A549 (cell line): ENCODE measurements around the gene CHM. TPM values are rescaled to one million over a fixed set of nuclear protein-coding genes. Genes with fewer than 3 reads are reported as not detected.

Source experiments
- ATAC-seq, 2 experiments: fragments of 200-7000 bp in 1 of 2; fragments of >200 bp in 1 of 2; cut with Nextera tagmentation in 1 of 2; cut with Tn5 transposase in 1 of 2; 3 replicates each; pipeline versions ENCODE4 v1.8.0 to v1.9.1; 2018 to 2020; ENCODE audit warnings: mild to moderate bottlenecking in 1 of 2, moderate library complexity in 1 of 2
- CTCF ChIA-PET: fragments of 300-600 bp; sonication (Branson Sonifier 250); formaldehyde crosslinking; extraction: SDS; loops from one replicate; lab custom pipeline; 2021; ENCODE audit warnings: antibody characterized with exemption, inconsistent platforms; lab: Yijun Ruan, JAX
- POLR2A ChIA-PET: fragments of 350-600 bp; formaldehyde crosslinking; extraction: SDS; loops from one replicate; lab custom pipeline; 2021; ENCODE audit warnings: antibody characterized with exemption, inconsistent platforms; lab: Yijun Ruan, JAX
- DNase-seq, 2 experiments: peaks; one replicate each; pipeline versions ENCODE4 v3.0.0 to v3.0.0-alpha.2; 2011 to 2016; ENCODE audit warnings: low read depth in 1 of 2, low spot score in 1 of 2
- FAIRE-seq: peaks from 2 replicates; lab custom pipeline; 2011; peaks lifted over from hg19 to GRCh38; lab: Jason Lieb, UNC
- H3K27ac ChIP-seq, 2 experiments: fragments of >200 bp; sonication (Bioruptor Twin); formaldehyde crosslinking; 3 replicates each; pipeline ENCODE4 v1.5.1; 2016 to 2017
- H3K4me1 ChIP-seq: fragments of >200 bp; sonication (Bioruptor Twin); formaldehyde crosslinking; 3 replicates; pipeline ENCODE4 v1.6.1; 2016
- H3K4me2 ChIP-seq: fragments of >200 bp; sonication (Bioruptor Twin); formaldehyde crosslinking; 3 replicates; pipeline ENCODE4 v1.6.1; 2016
- H3K4me3 ChIP-seq: fragments of >200 bp; sonication (Bioruptor Twin); formaldehyde crosslinking; 3 replicates; pipeline ENCODE4 v1.5.1; 2016
- H3K9me3 ChIP-seq: fragments of >200 bp; sonication (Bioruptor Twin); formaldehyde crosslinking; 3 replicates; pipeline ENCODE4 v1.6.1; 2016
- CBX8 ChIP-seq: fragments of 200-600 bp; sonication (generic); IDR thresholded peaks from 2 replicates; pipeline ENCODE4 v1.6.1; 2016
- CHD2 ChIP-seq: fragments of 150-350 bp; IDR thresholded peaks from 2 replicates; pipeline ENCODE4 v1.6.1; 2014; ENCODE audit warnings: low read length; ENCODE audit not compliant: partially characterized antibody
- CHD4 ChIP-seq: fragments of 200-600 bp; sonication (generic); IDR thresholded peaks from 2 replicates; pipeline ENCODE4 v1.6.1; 2016; ENCODE audit warnings: antibody characterized with exemption, mild to moderate bottlenecking, borderline replicate concordance
- ESRRA ChIP-seq: fragments of 150-350 bp; IDR thresholded peaks from 2 replicates; pipeline ENCODE4 v1.6.1; 2014; ENCODE audit warnings: mild to moderate bottlenecking, low read length, borderline replicate concordance
- FOSB ChIP-seq: fragments of 250-450 bp; sonication (Bioruptor Pico); IDR thresholded peaks from 2 replicates; pipeline ENCODE4 v1.5.0; 2020; ENCODE audit warnings: mild to moderate bottlenecking, moderate library complexity
- FOSL2 ChIP-seq, 2 experiments: fragments of 450-650 bp in 1 of 2; fragments of >200 bp in 1 of 2; sonication (Bioruptor Twin) in 1 of 2; formaldehyde crosslinking; IDR thresholded peaks; 2 replicates each; pipeline versions ENCODE4 v1.5.0 to v1.6.1; 2016 to 2020; ENCODE audit warnings: mild to moderate bottlenecking in 1 of 2, moderate library complexity in 1 of 2
- HOXA7 ChIP-seq: fragments of 250-450 bp; sonication (Bioruptor Pico); IDR thresholded peaks from 2 replicates; pipeline ENCODE4 v1.5.0; 2020; ENCODE audit warnings: mild to moderate bottlenecking, moderate library complexity
- HOXB13 ChIP-seq: fragments of 250-450 bp; sonication (Bioruptor Pico); IDR thresholded peaks from 2 replicates; pipeline ENCODE4 v1.5.0; 2020; ENCODE audit warnings: low read depth, mild to moderate bottlenecking, moderate library complexity
- HOXB5 ChIP-seq: fragments of 250-450 bp; sonication (Bioruptor Pico); IDR thresholded peaks from 2 replicates; pipeline ENCODE4 v1.5.0; 2020; ENCODE audit warnings: mild to moderate bottlenecking, moderate library complexity
- JUN ChIP-seq, 2 experiments: fragments of >200 bp; sonication (Bioruptor Twin); formaldehyde crosslinking; IDR thresholded peaks; 2 replicates in 1 of 2; 3 replicates in 1 of 2; pipeline ENCODE4 v1.6.1; 2016 to 2017
- KDM5A ChIP-seq: fragments of 200-600 bp; sonication (generic); IDR thresholded peaks from 2 replicates; pipeline ENCODE4 v1.6.1; 2016; ENCODE audit warnings: antibody characterized with exemption, mild to moderate bottlenecking
- MAFK ChIP-seq: fragments of 450-650 bp; IDR thresholded peaks from 2 replicates; pipeline ENCODE4 v1.6.1; 2014; ENCODE audit not compliant: partially characterized antibody
- MAZ ChIP-seq: fragments of 150-350 bp; IDR thresholded peaks from 2 replicates; pipeline ENCODE4 v1.6.1; 2014; ENCODE audit warnings: antibody characterized with exemption, low read depth, low read length, borderline replicate concordance
- NFE2L2 ChIP-seq: fragments of 150-350 bp; conservative IDR thresholded peaks from 2 replicates; pipeline ENCODE4 v1.6.1; 2014; ENCODE audit warnings: low read length
- NR3C1 ChIP-seq: fragments of >200 bp; sonication (Bioruptor Twin); formaldehyde crosslinking; IDR thresholded peaks from 3 replicates; pipeline ENCODE4 v1.6.1; 2017
- PHF8 ChIP-seq: fragments of 200-600 bp; sonication (generic); IDR thresholded peaks from 2 replicates; pipeline ENCODE4 v1.6.1; 2016; ENCODE audit warnings: low read depth, mild to moderate bottlenecking, antibody characterized with exemption, moderate library complexity, borderline replicate concordance
- POLR2AphosphoS2 ChIP-seq: conservative IDR thresholded peaks from 2 replicates; pipeline ENCODE4 v1.6.1; 2012; ENCODE audit warnings: low read length, improper control_type of control experiment, inconsistent platforms
- RFX5 ChIP-seq: fragments of 450-650 bp; IDR thresholded peaks from 2 replicates; pipeline ENCODE4 v1.7.1; 2014; ENCODE audit warnings: antibody characterized with exemption, mild to moderate bottlenecking, moderate library complexity
- SREBF2 ChIP-seq: fragments of 450-650 bp; IDR thresholded peaks from 2 replicates; pipeline ENCODE4 v1.6.1; 2014; ENCODE audit warnings: mild to moderate bottlenecking, moderate library complexity
- ZFP36 ChIP-seq: fragments of 450-650 bp; IDR thresholded peaks from 2 replicates; pipeline ENCODE4 v1.6.1; 2014; ENCODE audit warnings: borderline replicate concordance; ENCODE audit not compliant: partially characterized antibody
- WGBS: methylation state at CpG from one replicate; pipeline ENCODE4 v1.1.6; 2017; ENCODE audit errors: missing lambda C conversion rate; 5-methylcytosine and 5-hydroxymethylcytosine counted together
- polyA plus RNA-seq, 4 experiments: library from polyadenylated mRNA; depleted of rRNA in 3 of 4; stranded (reverse); fragments of >200 nt; fragmentation: RNase III in 1 of 4; extraction: RNeasy Plus Mini Kit Qiagen cat#74134 plus additional on column Dnase treatment in 1 of 4; gene quantifications; 2 replicates in 3 of 4; 3 replicates in 1 of 4; pipeline ENCODE4 v1.2.3, GENCODE V29; 2011 to 2017
- TF ChIP-seq, protein P1 (sequence below): fragments of 150-350 bp; IDR thresholded peaks from 2 replicates; pipeline ENCODE4 v1.6.1; 2014; ENCODE audit warnings: low read depth, mild to moderate bottlenecking, low read length
- TF ChIP-seq, protein P2 (sequence below): fragments of 450-650 bp; IDR thresholded peaks from 2 replicates; pipeline ENCODE4 v1.6.1; 2014; ENCODE audit warnings: antibody characterized with exemption
- TF ChIP-seq, protein P3 (sequence below): fragments of >200 bp; sonication (Bioruptor Twin); formaldehyde crosslinking; IDR thresholded peaks from 3 replicates; pipeline ENCODE4 v1.6.1; 2016
- TF ChIP-seq, protein P4 (sequence below): IDR thresholded peaks from 2 replicates; pipeline ENCODE4 v1.6.1; 2012
- TF ChIP-seq, protein P5 (sequence below): fragments of 250-450 bp; sonication (Bioruptor Pico); IDR thresholded peaks from 2 replicates; pipeline ENCODE4 v1.5.0; 2021; ENCODE audit warnings: mild to moderate bottlenecking, moderate library complexity, borderline replicate concordance

Gene CHM
- polyA plus RNA-seq, 2 of the 4 experiments (the other 2 are of a cell fraction), result 13.9 to 23.7 TPM

DNA sequence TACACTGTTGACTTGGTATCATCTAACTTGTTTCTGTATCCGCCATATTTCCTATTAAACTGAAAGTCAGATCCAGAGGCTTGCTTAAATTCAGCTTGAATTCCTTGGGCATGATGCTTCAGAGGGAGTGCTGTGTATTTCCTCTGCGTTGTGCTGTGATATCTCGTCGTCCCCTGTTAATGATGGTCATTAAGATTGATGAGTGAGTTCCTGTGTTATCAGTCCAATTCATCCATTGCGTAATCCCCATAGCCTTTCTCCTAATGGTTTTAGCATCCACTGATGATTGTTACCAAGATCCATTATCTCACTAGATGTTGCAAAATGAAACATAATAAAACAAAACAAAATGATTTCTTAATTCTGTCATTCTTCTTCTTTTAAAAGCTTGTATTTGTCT lies 31.3 kb upstream of the CHM start:
- Histone ChIP-seq H3K4me3 (no peak overlapping the region), H3K4me1 (no peaks in the 10 kb centered on the region), H3K9me3 (no peaks in the 10 kb centered on the region), H3K27ac (no peak overlapping the region), H3K4me2 (no peak overlapping the region)
- ChIA-PET CTCF (no interaction called here), POLR2A (no interaction called here)
- WGBS, result 15% methylated on average over 5 of the region's 5 CpGs
- FAIRE-seq (no peak), DNase-seq (no peak), ATAC-seq (no peak)
- TF ChIP-seq NFE2L2, result no peak
- TF ChIP-seq KDM5A, result no peak
- no peak for TF ChIP-seq HOXB5 (CRISPR knock-in tag)
- TF ChIP-seq, protein P1, sequence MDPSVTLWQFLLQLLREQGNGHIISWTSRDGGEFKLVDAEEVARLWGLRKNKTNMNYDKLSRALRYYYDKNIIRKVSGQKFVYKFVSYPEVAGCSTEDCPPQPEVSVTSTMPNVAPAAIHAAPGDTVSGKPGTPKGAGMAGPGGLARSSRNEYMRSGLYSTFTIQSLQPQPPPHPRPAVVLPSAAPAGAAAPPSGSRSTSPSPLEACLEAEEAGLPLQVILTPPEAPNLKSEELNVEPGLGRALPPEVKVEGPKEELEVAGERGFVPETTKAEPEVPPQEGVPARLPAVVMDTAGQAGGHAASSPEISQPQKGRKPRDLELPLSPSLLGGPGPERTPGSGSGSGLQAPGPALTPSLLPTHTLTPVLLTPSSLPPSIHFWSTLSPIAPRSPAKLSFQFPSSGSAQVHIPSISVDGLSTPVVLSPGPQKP, result no peak
- no peak for TF ChIP-seq RFX5
- TF ChIP-seq CHD2, result no peak
- no peak for TF ChIP-seq PHF8
- no peak for TF ChIP-seq JUN (IDR thresholded peaks at IDR 0.05)
- TF ChIP-seq NR3C1, result no peak
- no peak for TF ChIP-seq MAFK

DNA sequence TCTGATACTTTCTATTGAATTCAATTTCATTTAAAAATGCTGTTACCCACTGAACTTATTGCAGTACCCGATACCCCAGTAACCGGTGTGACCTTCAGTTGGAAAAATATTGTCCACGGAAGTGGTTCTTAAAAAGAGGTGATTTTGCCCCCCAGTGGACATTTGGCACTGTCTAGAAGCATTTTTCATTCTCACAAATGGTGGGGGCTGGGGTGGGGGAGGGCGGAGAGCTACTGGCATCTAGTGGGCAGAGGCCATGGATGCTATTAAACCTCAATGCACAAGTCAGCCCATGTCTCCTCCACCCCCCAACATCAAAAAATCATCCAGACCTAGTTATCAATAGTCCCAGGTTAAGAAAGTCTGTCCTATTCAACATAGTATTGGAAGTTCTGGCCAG lies 19.6 kb upstream of the CHM start:
- Histone ChIP-seq H3K4me1 (no peaks in the 10 kb centered on the region), H3K4me2 (no peak overlapping the region), H3K4me3 (no peak overlapping the region), H3K27ac (no peak overlapping the region), H3K9me3 (no peaks in the 10 kb centered on the region)
- CTCF ChIA-PET, result no interaction called here
- 59% methylated on average over 3 of the region's 4 CpGs for WGBS
- POLR2A ChIA-PET, result no interaction called here
- no peak for TF ChIP-seq CHD4
- no peak for TF ChIP-seq HOXB13 (CRISPR knock-in tag)
- TF ChIP-seq, protein P2, sequence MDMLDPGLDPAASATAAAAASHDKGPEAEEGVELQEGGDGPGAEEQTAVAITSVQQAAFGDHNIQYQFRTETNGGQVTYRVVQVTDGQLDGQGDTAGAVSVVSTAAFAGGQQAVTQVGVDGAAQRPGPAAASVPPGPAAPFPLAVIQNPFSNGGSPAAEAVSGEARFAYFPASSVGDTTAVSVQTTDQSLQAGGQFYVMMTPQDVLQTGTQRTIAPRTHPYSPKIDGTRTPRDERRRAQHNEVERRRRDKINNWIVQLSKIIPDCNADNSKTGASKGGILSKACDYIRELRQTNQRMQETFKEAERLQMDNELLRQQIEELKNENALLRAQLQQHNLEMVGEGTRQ, result no peak
- TF ChIP-seq, protein P3, sequence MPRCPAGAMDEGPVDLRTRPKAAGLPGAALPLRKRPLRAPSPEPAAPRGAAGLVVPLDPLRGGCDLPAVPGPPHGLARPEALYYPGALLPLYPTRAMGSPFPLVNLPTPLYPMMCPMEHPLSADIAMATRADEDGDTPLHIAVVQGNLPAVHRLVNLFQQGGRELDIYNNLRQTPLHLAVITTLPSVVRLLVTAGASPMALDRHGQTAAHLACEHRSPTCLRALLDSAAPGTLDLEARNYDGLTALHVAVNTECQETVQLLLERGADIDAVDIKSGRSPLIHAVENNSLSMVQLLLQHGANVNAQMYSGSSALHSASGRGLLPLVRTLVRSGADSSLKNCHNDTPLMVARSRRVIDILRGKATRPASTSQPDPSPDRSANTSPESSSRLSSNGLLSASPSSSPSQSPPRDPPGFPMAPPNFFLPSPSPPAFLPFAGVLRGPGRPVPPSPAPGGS, result no peak
- TF ChIP-seq, protein P4, sequence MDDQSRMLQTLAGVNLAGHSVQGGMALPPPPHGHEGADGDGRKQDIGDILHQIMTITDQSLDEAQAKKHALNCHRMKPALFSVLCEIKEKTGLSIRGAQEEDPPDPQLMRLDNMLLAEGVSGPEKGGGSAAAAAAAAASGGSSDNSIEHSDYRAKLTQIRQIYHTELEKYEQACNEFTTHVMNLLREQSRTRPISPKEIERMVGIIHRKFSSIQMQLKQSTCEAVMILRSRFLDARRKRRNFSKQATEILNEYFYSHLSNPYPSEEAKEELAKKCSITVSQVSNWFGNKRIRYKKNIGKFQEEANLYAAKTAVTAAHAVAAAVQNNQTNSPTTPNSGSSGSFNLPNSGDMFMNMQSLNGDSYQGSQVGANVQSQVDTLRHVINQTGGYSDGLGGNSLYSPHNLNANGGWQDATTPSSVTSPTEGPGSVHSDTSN, result no peak
- TF ChIP-seq HOXA7 (CRISPR knock-in tag), result no peak
- no peak for TF ChIP-seq SREBF2
- no peak for TF ChIP-seq CBX8
- no peak for TF ChIP-seq FOSL2 (IDR thresholded peaks at IDR 0.05)
- TF ChIP-seq FOSL2 (CRISPR knock-in tag; IDR thresholded peaks at IDR 0.05), result no peak
- TF ChIP-seq ESRRA, result no peak
- TF ChIP-seq RFX5, result no peak
- no peak for TF ChIP-seq FOSB (CRISPR knock-in tag)
- no peak for TF ChIP-seq ZFP36
- no peak for TF ChIP-seq MAZ
- TF ChIP-seq POLR2AphosphoS2, result no peak
- TF ChIP-seq, protein P5, sequence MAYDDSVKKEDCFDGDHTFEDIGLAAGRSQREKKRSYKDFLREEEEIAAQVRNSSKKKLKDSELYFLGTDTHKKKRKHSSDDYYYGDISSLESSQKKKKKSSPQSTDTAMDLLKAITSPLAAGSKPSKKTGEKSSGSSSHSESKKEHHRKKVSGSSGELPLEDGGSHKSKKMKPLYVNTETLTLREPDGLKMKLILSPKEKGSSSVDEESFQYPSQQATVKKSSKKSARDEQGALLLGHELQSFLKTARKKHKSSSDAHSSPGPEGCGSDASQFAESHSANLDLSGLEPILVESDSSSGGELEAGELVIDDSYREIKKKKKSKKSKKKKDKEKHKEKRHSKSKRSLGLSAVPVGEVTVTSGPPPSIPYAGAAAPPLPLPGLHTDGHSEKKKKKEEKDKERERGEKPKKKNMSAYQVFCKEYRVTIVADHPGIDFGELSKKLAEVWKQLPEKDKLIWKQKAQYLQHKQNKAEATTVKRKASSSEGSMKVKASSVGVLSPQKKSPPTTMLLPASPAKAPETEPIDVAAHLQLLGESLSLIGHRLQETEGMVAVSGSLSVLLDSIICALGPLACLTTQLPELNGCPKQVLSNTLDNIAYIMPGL (CRISPR knock-in tag), result no peak
- FAIRE-seq, result no peak
- ATAC-seq, result no peak
- DNase-seq, result peak in 1 of 2 experiments; percentile 16
